Measurements from ENCODE around the gene FAM13A.
"Not testable (repeated sequence)": the region's sequence is repeated elsewhere in the genome, so short reads cannot be mapped to it uniquely, and the experiment has no call there.

The FAM13A gene

DNA sequence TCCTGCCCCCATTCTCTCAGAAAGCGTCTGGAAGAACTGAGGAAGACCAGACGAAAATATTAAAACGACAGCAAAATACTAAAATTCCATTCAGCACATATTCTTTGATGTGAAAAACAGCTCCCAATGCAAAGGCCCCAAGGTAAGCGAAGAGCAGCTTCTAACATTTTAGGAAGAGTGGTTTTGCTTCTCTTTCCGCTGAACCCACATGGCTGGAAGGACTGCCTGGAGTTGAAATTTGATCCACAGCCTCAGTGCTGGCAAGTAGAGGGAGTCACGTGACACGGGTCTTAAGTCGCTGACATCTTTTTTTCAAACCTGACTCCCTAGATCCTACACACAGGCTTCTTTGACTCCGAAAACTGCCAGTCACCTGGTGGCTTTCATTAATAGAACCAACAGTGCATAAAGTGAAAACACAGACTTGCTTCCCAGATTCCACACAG is at the start of gene FAM13A:
Gene FAM13A, minus strand, starts transcription at position 233 of the 446 bp plus-strand sequence. Its CDS starts 221 bp downstream, at position 12.
- no peak for DNase-seq (ENCODE audit: low read depth)

DNA sequence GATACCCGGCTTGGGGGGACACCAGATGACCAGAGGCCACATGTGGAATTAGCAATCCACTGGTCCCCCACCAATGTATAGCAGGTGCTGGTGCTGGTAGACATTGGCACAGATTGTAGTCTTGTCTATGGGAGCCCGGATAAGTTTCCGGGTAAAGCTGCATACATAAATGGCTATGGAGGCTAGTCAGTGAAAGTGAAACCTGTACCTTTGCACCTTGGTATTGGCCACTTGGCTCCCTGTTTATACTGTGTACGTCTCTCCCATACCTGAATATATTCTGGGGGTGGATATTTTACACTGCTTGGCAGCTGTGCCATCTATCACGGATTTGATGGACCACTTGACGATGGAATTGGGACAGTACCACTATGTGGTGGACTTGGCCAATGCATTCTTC is 48.7 kb upstream of the FAM13A start:
- DNase-seq (ENCODE audit: low read depth): no peak

DNA sequence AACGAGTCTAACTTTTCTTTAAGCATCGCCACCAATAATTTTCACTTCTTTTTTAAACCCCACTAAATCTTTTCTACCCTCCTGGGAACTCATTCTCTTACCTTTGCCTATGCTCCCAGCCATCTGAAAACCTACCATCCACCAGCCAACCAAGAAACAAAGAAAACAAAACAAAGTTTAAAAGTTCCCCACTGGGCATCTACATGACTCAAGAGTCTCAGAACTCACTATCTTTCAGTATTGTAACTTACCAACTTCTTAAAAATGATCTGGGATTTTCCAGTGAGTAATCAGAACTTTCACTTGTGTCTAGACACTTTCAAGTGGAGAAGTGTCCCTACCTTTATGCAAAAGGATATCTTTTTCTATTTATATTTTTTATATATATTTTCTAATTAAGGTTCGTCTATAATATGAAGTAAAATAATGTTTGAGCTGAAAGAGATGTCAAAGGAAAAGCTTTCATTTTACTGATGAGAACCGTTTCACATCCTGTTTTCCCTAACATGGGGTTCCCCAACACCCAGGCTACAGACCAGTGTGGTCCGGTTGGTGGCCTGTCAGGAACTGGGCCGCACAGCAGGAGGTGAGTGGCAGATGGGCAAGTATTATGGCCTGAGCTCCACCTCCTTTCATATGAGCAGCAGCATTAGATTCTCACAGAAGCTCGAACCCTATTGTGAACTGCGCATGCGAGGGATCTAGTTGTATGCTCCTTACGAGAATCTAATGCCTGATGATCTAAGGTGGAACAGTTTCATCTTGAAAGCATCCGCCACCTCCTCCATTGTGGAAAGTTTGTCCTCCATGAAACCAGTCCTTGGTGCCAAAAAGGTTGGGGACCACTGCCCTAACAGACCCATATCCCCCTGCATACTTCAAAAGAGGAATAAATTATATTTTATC is 44.5 kb upstream of the FAM13A start:
- DNase-seq (ENCODE audit: low read depth): no peak

DNA sequence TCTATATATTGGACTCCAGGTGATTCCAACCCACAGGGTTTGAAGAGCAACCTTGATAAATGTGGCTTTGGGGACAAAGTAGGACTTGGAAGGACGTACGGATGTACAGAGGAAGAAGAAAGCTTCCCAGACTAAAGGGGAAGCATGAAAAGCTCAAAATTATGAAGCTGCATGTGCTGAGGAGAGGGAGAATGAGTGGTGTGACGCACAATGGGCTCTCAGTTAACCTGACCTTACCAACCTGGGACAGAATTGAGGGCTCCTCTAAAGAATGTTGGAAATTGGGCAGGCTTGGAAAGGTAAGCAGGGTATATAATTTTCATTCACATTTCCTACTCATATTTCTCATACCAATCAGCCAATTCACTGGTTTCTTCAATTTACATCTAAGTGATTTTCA is 43.9 kb upstream of the FAM13A start:
- DNase-seq (ENCODE audit: low read depth): no peak

DNA sequence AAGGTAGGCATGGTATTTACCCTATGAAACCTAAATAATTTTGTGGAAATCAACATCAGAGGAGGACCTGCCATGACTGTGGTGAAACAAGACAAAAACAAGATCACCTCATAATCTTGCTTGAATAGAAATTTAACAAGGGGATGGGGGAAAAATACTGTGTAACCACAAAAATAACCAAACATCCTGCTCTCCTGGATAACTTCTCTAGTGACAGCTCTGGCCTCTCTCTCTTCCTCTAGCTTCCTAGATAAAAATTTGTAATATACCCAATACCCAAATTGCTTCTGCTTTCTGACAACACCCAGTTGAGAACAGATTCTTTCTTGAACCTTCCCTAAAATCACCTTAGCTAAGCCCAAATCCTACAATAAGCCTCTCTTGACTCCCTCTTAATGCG is 42.5 kb upstream of the FAM13A start:
- DNase-seq (ENCODE audit: low read depth): no peak

DNA sequence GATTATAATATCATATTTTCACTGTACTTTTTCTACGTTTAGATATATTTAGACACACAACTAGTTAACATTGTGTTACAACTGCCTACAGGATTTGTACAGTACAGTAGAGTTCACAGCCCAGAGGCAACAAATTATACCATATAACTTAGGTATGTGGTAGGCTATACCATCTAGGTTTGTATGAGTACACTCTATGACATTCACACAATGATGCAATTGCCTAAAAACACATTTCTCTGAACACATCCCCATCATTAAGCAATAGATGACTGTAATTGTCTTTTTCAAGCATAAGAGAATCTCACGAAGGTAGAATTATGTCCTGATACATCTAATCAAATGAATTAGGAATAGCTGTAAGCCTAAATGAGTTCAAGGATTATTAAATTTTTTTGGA is 42.0 kb upstream of the FAM13A start:
- DNase-seq (ENCODE audit: low read depth): no peak

DNA sequence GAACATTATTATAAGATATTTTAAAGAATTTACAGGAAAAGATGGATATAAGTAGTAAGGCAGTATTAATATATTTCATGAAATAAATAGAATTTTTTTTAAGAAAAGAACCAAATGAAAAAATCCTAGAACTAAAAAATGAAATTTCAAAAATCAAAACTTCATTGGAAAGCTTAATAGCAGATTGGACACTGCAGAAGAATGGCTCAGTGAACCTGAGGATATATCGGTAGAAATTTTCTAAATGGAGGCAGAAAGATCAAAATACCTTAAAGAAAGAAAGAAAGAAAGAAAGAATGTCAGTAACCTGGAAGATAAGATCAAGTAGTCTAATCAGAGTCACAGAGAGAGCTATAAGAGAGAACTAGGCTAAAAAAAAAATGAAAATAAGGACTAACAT is 21.3 kb upstream of the FAM13A start:
- no peak for DNase-seq (ENCODE audit: low read depth)

DNA sequence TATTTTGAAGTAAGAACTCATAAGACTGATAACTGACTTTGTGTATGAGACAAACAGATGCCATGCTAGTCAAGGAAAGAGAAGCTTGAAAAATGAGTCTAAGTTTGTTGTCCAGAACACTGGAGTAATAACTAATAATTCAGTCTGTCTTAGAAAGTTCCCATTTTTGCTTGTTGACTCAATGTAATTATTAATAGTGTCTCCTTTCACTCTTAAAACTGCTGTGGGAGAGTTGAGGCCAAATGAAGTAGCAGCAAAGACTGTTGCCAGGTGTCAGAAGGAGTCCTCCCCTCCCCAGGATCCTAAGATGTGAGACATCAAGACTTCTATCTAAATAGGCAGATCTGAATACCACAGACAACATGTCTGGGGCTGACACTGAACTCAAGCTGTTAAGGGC is 20.8 kb upstream of the FAM13A start:
- no peak for DNase-seq (ENCODE audit: low read depth)

DNA sequence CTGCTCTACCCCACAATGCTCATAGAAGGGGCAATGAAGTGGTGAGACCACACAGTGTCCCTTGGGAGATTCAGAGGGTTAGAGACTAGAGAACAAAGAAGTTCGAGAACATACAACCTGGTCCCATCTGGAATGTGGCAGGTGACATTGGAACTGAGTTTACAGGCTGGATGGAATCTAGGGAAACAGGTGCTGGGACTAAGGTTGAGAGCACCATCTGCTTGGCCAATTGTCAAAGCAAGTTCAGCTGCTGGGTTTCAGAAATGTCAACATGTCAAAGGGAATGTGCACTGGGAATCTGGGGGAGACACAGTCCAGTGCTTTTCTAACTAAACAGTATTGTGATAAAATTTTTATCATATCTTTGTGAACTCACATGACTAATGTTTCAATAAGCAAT is 15.9 kb upstream of the FAM13A start:
- DNase-seq (ENCODE audit: low read depth): no peak

DNA sequence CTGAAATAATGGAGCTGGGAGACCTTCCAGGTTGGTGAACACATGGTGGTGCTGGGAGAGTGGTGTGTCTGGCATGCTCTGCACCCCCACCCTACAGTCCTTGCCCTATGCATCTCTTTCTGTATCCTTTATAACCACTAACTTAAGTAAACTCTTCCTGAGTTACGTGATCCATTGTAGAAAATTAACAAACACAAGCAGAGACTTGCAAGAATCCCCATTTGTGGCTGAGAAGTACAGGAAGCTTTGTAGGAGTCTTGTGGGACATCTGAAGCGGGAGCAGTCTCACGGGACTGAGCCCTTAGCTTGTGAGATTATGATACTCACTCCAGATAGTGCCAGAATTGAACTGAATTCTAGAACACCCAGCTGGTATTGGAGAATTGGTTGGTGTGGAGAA is 14.3 kb upstream of the FAM13A start:
- DNase-seq (ENCODE audit: low read depth): no peak

DNA sequence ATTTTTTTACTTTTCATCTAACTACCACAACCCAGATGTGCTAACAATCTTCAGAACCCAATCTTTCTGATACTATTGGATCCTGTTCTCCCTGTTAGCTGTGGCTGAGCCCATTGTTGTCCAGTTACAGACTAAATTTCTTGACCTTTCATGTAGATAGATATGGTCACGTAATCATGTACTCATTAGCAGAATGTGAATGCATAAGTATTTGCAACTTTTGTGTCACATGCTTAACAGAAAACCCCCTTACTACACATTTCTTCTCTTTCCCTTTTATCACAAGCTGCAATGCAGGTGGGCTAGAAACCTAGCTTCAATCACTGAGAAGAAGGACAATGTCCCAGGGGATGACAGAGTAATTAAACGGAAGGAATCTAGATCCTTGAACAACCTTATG is 13.1 kb upstream of the FAM13A start:
- no peak for DNase-seq (ENCODE audit: low read depth)

DNA sequence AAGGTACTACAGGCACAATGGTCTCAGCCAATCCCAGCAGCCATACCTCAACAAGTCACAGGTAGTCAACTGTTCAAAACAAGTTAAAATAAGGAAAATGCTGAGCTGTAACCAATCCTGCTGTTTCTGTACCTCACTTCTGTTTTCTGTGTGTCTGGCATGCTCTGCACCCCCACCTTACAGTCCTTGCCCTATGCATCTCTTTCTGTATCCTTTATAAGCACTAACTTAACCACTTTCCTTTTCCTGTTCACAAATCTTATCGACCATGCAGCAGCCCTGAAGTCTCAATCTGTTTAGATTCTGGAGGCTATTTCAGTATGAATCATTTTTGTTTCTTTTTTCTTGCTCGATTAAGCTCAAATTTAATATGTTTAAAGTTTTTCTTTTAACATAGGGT is 12.5 kb upstream of the FAM13A start:
- no peak for DNase-seq (ENCODE audit: low read depth)

DNA sequence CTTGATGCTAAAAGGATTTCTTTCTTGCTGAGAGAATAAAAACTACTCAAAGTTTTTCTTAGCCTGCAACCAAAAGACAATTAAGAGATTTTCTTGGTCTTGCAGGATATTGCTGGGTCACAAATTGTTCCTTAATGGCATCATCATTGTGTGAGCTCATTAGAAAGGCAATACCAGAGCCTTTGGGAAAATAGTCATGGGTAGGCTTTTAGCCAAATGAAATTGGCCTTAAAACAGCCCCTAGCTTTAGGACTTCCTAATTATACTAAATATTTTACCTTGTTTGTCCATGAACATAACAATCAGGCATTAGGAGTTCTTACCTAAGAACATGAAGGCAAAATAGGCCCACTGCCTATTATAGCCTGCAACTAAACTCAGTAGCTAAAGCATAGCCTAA is 10.4 kb upstream of the FAM13A start:
- DNase-seq (ENCODE audit: low read depth): no peak

DNA sequence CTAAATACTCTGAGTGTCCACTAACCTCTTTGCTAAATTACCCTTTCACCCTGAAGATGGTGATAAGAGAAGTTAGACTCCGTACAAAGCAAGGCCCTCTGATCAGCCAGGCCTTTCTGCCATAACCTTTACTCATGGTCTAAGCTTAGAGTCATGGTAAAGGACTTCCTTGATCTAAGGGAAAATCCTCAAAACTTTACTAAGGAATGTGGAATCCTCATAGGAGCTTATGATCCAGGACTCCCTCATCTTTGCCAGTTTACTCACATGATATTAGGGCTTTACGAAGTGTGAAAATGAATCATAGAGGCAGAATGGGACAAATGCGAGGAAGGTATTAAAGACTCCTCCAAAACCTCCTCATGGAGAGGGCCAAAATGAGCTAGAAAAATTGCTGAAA is 7.9 kb upstream of the FAM13A start:
- no peak for DNase-seq (ENCODE audit: low read depth)

DNA sequence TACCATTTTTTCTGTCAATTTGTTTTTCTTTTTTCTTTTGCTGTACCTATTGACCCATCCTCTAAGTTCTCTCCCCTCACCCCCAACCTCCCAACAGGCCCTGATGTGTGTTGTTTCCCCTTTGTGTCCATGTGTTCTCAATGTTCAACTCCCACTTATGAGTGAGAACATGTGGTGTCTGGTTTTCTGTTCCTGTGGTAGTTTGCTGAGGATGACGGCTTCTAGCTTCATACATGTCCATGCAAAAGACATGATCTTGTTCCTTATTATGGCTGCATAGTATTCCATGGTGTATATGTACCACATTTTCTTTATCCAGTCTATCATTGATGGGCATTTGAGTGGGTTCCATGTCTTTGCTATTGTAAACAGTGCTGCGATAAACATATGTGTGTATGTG is 859 bp upstream of the FAM13A start:
- DNase-seq (ENCODE audit: low read depth): not testable (repeated sequence)

DNA sequence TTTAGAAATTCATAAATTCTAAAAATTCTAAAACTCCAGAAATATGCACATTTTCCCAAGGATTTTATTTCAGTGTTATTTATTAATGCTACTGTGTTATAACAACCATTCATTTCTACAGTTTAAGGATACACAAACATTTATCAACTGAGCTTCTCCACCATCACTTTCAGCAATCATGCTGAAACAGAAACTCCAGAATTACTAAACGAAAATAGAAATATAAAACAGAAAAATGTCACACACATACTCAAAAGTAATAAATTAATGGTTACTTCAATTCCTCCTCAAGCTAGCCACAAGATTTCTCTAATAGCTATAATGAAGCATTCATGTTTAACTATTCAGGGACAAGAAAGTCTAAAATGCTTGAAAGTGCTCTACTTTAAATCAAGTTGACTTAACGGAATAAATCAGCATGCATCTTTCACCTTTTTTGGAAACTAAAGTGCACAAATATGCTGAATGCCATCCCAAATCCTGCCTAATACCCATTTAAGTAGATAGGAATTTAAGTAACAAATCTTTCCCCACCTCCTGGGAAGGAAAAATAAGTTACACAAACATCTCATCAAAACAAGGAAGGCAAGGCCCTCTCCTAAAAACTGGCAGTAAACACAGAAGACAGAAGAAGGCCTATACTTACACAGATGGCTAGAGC is 563 bp downstream of the FAM13A start:
- DNase-seq (ENCODE audit: low read depth): no peak

DNA sequence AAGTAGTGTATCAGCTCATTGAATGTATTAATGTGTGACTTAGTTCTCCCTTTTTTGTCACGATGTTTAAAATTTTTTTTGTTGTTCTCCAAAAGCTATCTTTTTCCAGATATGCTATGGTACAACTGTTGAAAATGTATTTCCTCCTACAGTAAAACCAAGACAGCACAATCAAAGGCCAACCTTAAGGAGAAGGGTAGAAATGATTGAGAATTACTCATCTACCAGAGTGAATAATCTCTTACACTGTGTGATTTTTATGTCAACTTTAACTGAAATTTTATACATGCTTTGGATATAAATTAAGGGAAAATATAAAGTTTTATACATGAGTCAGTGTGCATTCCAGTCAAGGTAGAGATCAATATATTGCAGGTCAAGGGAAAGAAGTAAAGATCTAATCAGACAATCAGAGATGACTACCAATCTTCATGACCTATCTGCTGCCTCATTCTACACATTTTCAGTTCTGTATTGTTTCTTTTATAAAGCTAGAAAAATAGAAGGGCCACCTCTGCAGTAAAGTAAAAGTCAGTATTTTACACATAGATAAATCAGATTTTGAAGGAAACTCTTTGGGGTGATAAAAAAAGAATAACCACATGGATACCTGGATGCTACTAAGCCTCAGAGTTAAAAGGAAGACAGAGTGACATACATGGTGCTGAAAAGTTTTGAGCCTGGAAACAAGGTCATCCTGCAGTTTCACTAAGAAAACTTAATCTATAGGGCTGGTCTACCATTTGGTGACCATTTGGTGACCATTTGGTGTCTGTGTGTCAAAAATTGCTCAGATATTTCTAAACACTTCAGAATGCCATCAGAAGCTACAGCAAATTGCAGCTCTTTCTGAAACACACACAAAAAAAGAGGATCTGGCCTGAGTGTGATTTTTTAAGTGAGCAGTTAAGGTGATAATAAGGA is 1.6 kb downstream of the FAM13A start:
- DNase-seq (ENCODE audit: low read depth): no peak

DNA sequence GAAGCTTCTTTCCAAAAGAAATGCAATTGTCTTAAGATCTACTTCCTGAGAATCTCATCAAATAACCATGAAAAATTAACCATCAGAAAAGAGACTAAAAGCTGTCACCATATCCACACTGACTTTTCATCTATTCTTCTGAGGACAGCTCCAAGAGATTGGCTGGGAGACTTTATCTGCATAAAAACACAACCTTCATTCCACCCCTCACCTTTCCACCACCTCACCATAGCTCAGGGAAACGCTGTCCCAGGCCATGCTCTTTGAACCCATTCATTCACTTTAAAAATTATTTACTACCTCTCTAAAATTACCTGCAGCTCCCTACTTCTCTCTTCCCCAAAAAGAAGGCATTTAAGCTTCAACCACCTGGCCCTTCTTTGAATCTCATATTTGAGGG is 2.4 kb downstream of the FAM13A start:
- no peak for DNase-seq (ENCODE audit: low read depth)

DNA sequence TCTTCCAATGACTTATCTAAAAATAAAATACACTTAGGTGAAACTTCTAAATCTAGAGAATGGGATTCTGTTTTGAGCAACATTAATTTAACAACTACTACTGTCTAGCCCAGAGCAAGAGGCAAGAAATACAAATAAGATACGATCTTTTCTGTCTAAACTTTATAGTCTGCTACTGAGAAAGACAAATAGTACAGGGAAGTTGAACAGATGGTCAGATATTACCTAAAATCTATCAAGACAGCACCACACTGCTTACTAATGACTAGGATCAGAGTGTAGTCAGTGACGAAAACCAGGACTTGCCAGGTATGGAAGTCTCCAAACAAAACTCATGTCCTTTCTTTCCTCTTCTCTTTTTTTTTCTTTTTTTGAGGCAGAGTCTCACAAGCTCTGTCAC is 7.1 kb downstream of the FAM13A start:
- no peak for DNase-seq (ENCODE audit: low read depth)

DNA sequence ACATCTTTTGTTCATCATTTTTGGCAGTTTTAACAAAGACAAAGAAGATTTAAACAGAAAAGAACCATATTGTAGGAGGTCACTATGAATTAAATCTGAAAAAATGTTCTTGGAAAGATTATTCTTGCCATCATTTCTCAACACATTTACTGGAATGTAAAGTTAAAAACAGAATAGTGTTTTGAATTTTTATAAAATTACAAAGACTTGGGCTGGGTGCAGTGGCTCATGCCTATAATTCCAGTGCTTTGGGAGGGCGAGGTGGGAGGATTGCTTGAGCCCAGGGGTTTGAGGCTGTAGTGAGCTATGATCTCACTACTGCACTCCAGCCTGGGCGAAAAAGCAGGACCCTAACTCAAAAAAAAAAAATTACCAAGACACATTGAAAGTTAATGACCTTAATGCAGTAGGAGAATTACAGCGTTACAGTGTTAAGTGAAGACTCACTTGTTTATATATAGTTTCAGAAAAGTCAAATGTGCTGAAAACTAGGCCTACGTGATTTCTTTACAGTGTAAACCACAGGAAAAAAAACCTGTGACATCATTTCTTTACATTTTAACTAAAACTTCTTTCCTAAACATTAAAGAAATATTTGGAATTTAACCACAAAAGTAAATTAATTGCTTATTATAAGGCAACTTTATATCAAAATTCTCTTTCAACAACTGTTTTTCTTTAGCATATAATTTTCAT is 7.9 kb downstream of the FAM13A start:
- DNase-seq (ENCODE audit: low read depth): no peak

DNA sequence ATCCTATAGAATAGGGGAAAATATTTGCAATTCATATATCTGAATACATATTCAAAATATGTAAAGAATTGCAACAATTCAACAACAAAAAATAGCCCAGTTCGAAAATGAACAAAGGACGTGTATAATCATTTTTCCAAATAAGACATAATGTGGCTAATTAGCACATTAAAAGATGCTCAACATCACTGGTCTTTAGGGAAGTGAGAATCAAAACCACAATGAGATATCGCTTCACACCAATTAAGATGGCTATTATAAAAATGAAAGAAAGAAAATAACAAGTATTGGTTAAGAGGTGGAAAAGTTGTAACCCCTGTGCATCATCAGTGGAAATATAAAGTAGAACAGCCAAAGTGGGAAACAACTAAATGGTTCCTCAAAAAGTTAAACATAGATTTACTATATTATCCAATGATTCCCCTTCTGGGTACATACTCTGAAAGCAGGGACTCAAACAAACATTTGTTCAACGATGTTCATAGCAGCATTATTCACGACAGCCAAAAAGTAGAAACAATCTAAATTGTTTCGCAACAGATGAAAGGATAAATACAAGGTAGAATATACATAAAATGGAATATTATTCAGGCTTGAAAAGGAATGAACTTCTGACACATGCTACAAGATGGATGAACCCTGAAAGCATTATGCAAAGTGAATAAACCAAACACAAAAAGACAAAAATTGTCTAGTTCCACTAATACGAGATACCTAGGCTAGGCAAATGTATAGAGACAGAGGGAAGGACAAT is 12.7 kb downstream of the FAM13A start:
- no peak for DNase-seq (ENCODE audit: low read depth)

Measured in stimulated activated CD8-positive, alpha-beta memory T cell treated with anti-CD3 and anti-CD28 coated beads, Interleukin-4, amount 100 ng/mL, for 24 hours (primary cell).